Testis (tissue), 2 donors: ENCODE measurements around the gene WIPF2.

Experiments
- POLR2A ChIP-seq: fragments of 450-650 bp; IDR thresholded peaks from one replicate; pipeline ENCODE4 v1.6.1; 2017; ENCODE audit warnings: antibody characterized with exemption, mild to moderate bottlenecking, moderate library complexity
- TF ChIP-seq, protein P1 (sequence below), 3 experiments: fragments of 450-650 bp in 2 of 3; fragments of 200-600 bp in 1 of 3; sonication (generic) in 1 of 3; IDR thresholded peaks; one replicate each; pipeline ENCODE4 v1.5.1; 2016 to 2019; ENCODE audit warnings: antibody characterized with exemption in 3 of 3, mild to moderate bottlenecking in 2 of 3, moderate library complexity in 1 of 3

DNA sequence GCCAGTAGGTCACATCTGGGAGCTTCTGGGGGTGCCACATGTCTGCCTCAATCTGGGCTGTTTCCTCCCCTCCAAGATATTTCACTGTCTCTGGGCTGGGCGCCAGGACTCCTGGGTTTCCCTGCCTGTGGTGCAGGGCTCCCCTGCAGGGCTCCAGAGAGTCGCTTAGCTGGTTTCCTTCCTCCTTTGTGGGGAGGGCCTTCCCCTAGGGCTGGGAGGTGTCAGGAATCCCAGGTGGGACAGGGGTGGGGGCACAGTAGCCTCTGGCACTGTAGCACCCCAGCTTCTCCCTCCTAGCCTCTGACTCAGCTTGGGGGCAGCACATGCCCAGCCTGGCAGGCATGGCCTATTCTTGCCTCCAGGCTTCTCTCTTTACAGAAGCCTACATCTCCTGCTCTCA, 92.5 kb downstream of the WIPF2 start:
- TF ChIP-seq, protein P1, sequence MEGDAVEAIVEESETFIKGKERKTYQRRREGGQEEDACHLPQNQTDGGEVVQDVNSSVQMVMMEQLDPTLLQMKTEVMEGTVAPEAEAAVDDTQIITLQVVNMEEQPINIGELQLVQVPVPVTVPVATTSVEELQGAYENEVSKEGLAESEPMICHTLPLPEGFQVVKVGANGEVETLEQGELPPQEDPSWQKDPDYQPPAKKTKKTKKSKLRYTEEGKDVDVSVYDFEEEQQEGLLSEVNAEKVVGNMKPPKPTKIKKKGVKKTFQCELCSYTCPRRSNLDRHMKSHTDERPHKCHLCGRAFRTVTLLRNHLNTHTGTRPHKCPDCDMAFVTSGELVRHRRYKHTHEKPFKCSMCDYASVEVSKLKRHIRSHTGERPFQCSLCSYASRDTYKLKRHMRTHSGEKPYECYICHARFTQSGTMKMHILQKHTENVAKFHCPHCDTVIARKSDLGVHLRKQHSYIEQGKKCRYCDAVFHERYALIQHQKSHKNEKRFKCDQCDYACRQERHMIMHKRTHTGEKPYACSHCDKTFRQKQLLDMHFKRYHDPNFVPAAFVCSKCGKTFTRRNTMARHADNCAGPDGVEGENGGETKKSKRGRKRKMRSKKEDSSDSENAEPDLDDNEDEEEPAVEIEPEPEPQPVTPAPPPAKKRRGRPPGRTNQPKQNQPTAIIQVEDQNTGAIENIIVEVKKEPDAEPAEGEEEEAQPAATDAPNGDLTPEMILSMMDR (IDR thresholded peaks at IDR 0.05) = no peak
- TF ChIP-seq POLR2A = no peak
